ENCODE results near the gene RNF181. TPM values are rescaled to one million over a fixed set of nuclear protein-coding genes. Genes with fewer than 3 reads are reported as not detected.
"Not testable (repeated sequence)": the region's sequence is repeated elsewhere in the genome, so short reads cannot be mapped to it uniquely, and the experiment has no call there.

The RNF181 gene
- total RNA-seq, 4 donors from 2014 or later, result 89.9 to 127 (median 110) TPM

DNA sequence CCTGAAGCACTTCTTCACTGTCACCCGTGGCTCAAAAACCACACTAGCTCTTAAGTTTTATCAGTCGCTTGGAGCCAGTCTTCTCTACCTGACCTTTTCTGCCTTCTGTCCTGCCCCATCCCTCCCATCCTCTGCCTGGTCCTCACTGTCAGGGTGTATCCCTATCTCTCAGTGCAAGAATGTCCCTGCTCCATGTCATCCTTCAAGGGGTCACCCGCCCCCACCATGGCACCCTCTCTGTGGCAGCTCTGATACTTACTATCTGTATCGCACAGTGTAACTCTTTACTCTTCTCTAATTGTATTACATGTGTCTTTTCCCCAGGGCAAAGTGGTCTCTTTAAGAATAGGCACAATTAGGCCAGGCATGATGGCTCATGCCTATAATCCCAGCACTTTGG is 6.9 kb upstream of the RNF181 start:
- H3K36me3 ChIP-seq, result no peaks in the 10 kb centered on the region
- WGBS, result 79% methylated on average over 4 of the region's 4 CpGs
- H3K4me3 ChIP-seq, result no peak overlapping the region
- peaks cover 83% of the 10 kb centered on the region for H3K4me1 ChIP-seq
- H3K27ac ChIP-seq, result peak overlapping the region; percentile 84
- H3K27me3 ChIP-seq, result no peaks in the 10 kb centered on the region
- no peak for DNase-seq (ENCODE audit: low spot score in 2 of 2)
- no peak for TF ChIP-seq CTCF (IDR thresholded peaks at IDR 0.05)
- TF ChIP-seq POLR2AphosphoS5 (IDR thresholded peaks at IDR 0.05), result no peak
- no peak for TF ChIP-seq POLR2A (IDR thresholded peaks at IDR 0.05)
- TF ChIP-seq EP300 (IDR thresholded peaks at IDR 0.05), result no peak
- no peaks in the 10 kb centered on the region for H3K9me3 ChIP-seq

DNA sequence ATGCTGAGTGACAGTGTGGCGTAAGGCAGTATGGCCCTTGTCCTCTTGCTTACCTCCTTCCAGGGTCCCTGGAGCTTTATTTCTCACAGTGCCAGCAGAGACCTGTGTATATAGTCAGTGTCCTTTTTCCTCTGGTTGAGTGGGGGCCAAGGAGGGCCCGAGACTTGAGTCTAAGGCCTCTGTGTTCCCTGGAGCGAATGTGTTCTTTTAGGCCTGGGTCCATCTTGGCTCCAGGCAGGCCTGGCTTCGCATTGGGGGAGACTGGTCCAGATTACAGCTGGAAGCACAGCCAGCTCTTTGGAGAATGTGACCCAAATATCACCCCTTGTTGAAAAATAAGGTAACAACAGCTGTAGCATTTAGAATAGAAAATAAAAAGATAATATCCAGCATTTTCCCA is 6.4 kb upstream of the RNF181 start:
- no peaks in the 10 kb centered on the region for H3K36me3 ChIP-seq
- WGBS, result 67% methylated on average over 4 of the region's 4 CpGs
- TF ChIP-seq POLR2AphosphoS5 (IDR thresholded peaks at IDR 0.05), result no peak
- TF ChIP-seq POLR2A (IDR thresholded peaks at IDR 0.05), result no peak
- TF ChIP-seq EP300 (IDR thresholded peaks at IDR 0.05), result no peak
- no peak for TF ChIP-seq CTCF (IDR thresholded peaks at IDR 0.05)
- no peaks in the 10 kb centered on the region for H3K9me3 ChIP-seq
- no peak overlapping the region for H3K4me3 ChIP-seq
- H3K27me3 ChIP-seq, result no peaks in the 10 kb centered on the region
- H3K27ac ChIP-seq, result peak overlapping the region; percentile 84
- H3K4me1 ChIP-seq, result peaks cover 78% of the 10 kb centered on the region
- no peak for DNase-seq (ENCODE audit: low spot score in 2 of 2)

GRCh38 chr2:85589982-85590791 is 5.4 kb upstream of the RNF181 start:
- Histone ChIP-seq H3K4me3 (no peak overlapping the region), H3K36me3 (no peaks in the 10 kb centered on the region), H3K9me3 (no peaks in the 10 kb centered on the region), H3K4me1 (peaks cover 77% of the 10 kb centered on the region), H3K27me3 (no peaks in the 10 kb centered on the region), H3K27ac (peak overlapping the region; percentile 84)
- DNase-seq (ENCODE audit: low spot score in 2 of 2), result no peak
- TF ChIP-seq POLR2A (IDR thresholded peaks at IDR 0.05) (no peak), EP300 (IDR thresholded peaks at IDR 0.05) (no peak), CTCF (IDR thresholded peaks at IDR 0.05) (no peak), POLR2AphosphoS5 (IDR thresholded peaks at IDR 0.05) (peak in 1 of 3 donors; percentile 15)
- WGBS, result 54% methylated on average over 7 of the region's 7 CpGs

- Histone ChIP-seq H3K9me3 (no peaks in the 10 kb centered on the region), H3K36me3 (no peaks in the 10 kb centered on the region), H3K27ac (peak overlapping the region; percentile 84), H3K4me1 (peaks cover 70% of the 10 kb centered on the region), H3K4me3 (no peak overlapping the region), H3K27me3 (no peaks in the 10 kb centered on the region)
- no peak for DNase-seq (ENCODE audit: low spot score in 2 of 2)
- WGBS, result 86% methylated on average over 2 of the region's 2 CpGs
- no peak for TF ChIP-seq EP300 (IDR thresholded peaks at IDR 0.05)
- no peak for TF ChIP-seq CTCF (IDR thresholded peaks at IDR 0.05)
- TF ChIP-seq POLR2AphosphoS5 (IDR thresholded peaks at IDR 0.05), result no peak
- no peak for TF ChIP-seq POLR2A (IDR thresholded peaks at IDR 0.05)
Observed at GRCh38 chr2:85590950-85591349, 4.6 kb upstream of the RNF181 start.

- no peak for DNase-seq (ENCODE audit: low spot score in 2 of 2)
Observed at GRCh38 chr2:85591563-85591962, 4.0 kb upstream of the RNF181 start.

DNA sequence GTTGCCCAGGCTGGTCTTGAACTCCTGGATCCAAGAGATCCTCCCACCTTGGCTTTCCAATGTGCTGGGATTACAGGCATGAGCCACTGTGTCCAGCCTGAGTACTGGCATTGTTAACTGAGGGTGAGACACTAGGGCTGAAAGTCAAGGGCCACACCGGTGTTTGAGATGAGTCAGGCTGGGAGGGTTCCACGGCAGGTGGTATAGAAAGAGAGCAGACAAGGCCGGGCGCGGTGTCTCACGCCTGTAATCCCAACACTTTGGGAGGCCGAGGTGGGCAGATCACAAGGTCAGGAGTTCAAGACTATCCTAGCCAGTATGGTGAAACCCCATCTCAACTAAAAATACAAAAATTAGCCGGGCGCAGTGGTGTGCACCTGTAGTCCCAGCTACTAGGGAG is 3.2 kb upstream of the RNF181 start:
- H3K36me3 ChIP-seq; H3K4me3 ChIP-seq; H3K9me3 ChIP-seq; DNase-seq (ENCODE audit: low spot score in 2 of 2); H3K27me3 ChIP-seq: not testable (repeated sequence)
- Histone ChIP-seq H3K4me1 (peaks cover 71% of the 10 kb centered on the region), H3K27ac (peak overlapping the region; percentile 84)
- 86% methylated on average over 9 of the region's 9 CpGs for WGBS

More at GRCh38 chr2:85591563-85591962, 4.0 kb upstream of the RNF181 start:
- Histone ChIP-seq H3K4me1 (peaks cover 70% of the 10 kb centered on the region), H3K9me3 (no peaks in the 10 kb centered on the region), H3K36me3 (no peaks in the 10 kb centered on the region), H3K4me3 (no peak overlapping the region), H3K27me3 (no peaks in the 10 kb centered on the region), H3K27ac (peak overlapping the region; percentile 84)
- TF ChIP-seq POLR2A (IDR thresholded peaks at IDR 0.05), result no peak
- TF ChIP-seq CTCF (IDR thresholded peaks at IDR 0.05), result no peak
- no peak for TF ChIP-seq POLR2AphosphoS5 (IDR thresholded peaks at IDR 0.05)
- TF ChIP-seq EP300 (IDR thresholded peaks at IDR 0.05), result no peak
- WGBS, result 85% methylated on average over 11 of the region's 12 CpGs

All from suprapubic skin (tissue), 4 donors.